ENCODE results near the gene SLC22A3. TPM values are rescaled to one million over a fixed set of nuclear protein-coding genes. Genes with fewer than 3 reads are reported as not detected.

The SLC22A3 gene
- total RNA-seq, 1 donor from 2014 or later: 0.07 TPM

DNA sequence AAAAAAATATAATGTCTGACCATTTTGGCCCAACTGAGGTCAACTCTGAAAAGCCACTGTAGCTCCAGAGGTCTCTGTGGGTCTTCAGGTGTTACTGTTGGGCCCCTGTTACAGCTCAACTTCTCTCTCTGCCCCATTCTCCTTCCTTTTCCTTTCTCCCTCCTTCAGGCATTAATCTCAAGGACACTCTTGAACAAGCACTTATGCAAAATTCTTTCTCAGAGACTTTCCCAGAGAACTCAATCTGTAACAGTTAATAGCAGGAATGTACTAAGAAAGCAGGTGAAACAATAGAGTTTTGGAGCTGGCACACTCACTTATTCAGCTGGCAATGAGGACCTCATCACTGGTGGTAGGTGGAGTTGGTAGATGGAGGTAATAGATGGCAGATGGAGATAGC lies 31.9 kb upstream of the SLC22A3 start:
- H3K27ac ChIP-seq: no peak overlapping the region
- Mint-ChIP-seq H3K27ac (no peak overlapping the region), H3K4me1 (no peaks in the 10 kb centered on the region), H3K4me3 (no peak overlapping the region), H3K9me3 (peaks cover 16% of the 10 kb centered on the region), H3K36me3 (no peaks in the 10 kb centered on the region), H3K27me3 (ENCODE audit: insufficient read depth, low read depth) (no peaks in the 10 kb centered on the region)
- H3K4me1 ChIP-seq: no peaks in the 10 kb centered on the region
- TF ChIP-seq EZH2phosphoT487 (IDR thresholded peaks at IDR 0.05) (no peak), EZH2 (IDR thresholded peaks at IDR 0.05) (no peak)
- H2AFZ ChIP-seq (replicated peaks): no peak overlapping the region
- no peaks in the 10 kb centered on the region for H3K36me3 ChIP-seq
- no peak overlapping the region for H3K4me2 ChIP-seq
- DNase-seq (ENCODE audit: low spot score): no peak
- H3K9ac ChIP-seq: no peak overlapping the region
- no peaks in the 10 kb centered on the region for H4K20me1 ChIP-seq (ENCODE audit: low read depth)
- H3F3A ChIP-seq (ENCODE audit: low read depth): no peaks in the 10 kb centered on the region
- no peak overlapping the region for H3K4me3 ChIP-seq
- no peaks in the 10 kb centered on the region for H3K79me2 ChIP-seq (ENCODE audit: low read depth)
- H3K27me3 ChIP-seq: no peaks in the 10 kb centered on the region
- H3K9me3 ChIP-seq (ENCODE audit: low read depth): peaks cover 7% of the 10 kb centered on the region

DNA sequence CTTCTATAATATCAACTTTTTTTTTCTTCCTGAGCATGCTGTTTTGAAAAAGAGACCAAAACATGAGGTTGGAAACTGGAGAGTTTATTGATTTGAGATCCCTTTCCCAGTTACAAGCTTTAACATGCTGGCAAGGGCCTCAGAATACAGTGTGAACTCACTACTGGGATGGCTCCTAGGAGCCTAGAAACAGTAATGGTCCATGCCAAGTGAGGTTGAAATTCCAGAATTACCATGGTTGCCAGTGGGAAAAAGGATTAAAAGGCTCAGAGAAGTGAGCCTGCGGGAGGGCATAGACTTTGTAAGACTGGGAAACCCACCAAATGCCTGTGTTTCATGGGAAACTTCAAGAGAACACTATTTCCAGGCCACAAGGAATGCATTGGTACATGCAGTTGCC lies 28.9 kb upstream of the SLC22A3 start:
- no peaks in the 10 kb centered on the region for H3K79me2 ChIP-seq (ENCODE audit: low read depth)
- H2AFZ ChIP-seq (replicated peaks): no peak overlapping the region
- TF ChIP-seq EZH2 (IDR thresholded peaks at IDR 0.05) (no peak), CTCF (IDR thresholded peaks at IDR 0.05) (no peak), EZH2phosphoT487 (IDR thresholded peaks at IDR 0.05) (no peak)
- no peaks in the 10 kb centered on the region for H3F3A ChIP-seq (ENCODE audit: low read depth)
- H3K4me3 ChIP-seq: no peak overlapping the region
- H4K20me1 ChIP-seq (ENCODE audit: low read depth): no peaks in the 10 kb centered on the region
- DNase-seq (ENCODE audit: low spot score): no peak
- no peaks in the 10 kb centered on the region for H3K9me3 ChIP-seq (ENCODE audit: low read depth)
- H3K27me3 ChIP-seq: no peaks in the 10 kb centered on the region
- Mint-ChIP-seq H3K4me3 (no peak overlapping the region), H3K9me3 (no peaks in the 10 kb centered on the region), H3K27me3 (ENCODE audit: insufficient read depth, low read depth) (no peaks in the 10 kb centered on the region), H3K4me1 (no peaks in the 10 kb centered on the region), H3K27ac (no peak overlapping the region), H3K36me3 (no peaks in the 10 kb centered on the region)
- no peak overlapping the region for H3K9ac ChIP-seq
- H3K36me3 ChIP-seq: no peaks in the 10 kb centered on the region
- H3K4me1 ChIP-seq: no peaks in the 10 kb centered on the region
- no peak overlapping the region for H3K4me2 ChIP-seq
- no peak overlapping the region for H3K27ac ChIP-seq

DNA sequence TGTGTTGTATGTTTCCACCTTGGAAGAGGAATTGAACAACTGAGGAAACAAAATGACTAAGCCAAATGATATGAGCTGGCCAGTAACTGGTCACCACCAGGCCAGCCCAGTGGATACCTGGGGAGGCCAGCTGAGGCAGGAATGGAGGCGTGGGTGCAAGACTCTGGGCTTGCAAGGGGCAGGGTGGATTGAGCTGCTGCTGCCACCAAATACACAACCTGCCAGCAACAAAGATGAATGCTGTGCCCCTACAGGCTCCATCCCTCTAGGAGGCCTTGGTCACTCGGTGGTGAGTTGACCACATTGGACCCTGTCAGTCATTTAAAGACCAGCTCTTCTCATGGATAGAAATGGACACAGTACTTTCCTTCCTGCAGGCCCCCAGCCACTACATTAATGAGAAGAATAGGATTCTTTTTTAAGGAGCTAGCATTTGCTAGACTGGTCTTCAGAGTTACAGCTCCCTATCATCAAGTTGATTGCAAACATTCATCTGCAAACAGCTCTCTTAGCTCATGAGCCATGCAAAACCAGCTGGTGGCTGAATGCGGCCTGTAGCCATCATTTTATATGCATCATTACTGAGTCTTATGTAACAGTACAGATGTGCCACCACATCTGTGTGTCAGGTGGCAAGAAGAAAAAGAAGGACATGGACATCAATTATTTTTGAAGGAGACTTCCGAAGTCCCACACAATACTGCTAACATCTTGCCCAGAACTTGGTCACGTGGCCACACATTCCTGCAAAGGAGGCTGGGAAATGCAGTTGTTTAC lies 26.3 kb upstream of the SLC22A3 start:
- H3K79me2 ChIP-seq (ENCODE audit: low read depth): no peaks in the 10 kb centered on the region
- no peaks in the 10 kb centered on the region for H3K36me3 ChIP-seq
- H4K20me1 ChIP-seq (ENCODE audit: low read depth): no peaks in the 10 kb centered on the region
- no peak overlapping the region for H3K9ac ChIP-seq
- Mint-ChIP-seq H3K27me3 (ENCODE audit: insufficient read depth, low read depth) (no peaks in the 10 kb centered on the region), H3K4me3 (no peak overlapping the region), H3K36me3 (no peaks in the 10 kb centered on the region), H3K27ac (no peak overlapping the region), H3K9me3 (peaks cover 2% of the 10 kb centered on the region), H3K4me1 (no peaks in the 10 kb centered on the region)
- H3K4me1 ChIP-seq: no peaks in the 10 kb centered on the region
- TF ChIP-seq EZH2 (IDR thresholded peaks at IDR 0.05): no peak
- TF ChIP-seq EZH2phosphoT487 (IDR thresholded peaks at IDR 0.05): no peak
- TF ChIP-seq CTCF (IDR thresholded peaks at IDR 0.05): no peak
- H3K27me3 ChIP-seq: no peaks in the 10 kb centered on the region
- H3F3A ChIP-seq (ENCODE audit: low read depth): no peaks in the 10 kb centered on the region
- no peak overlapping the region for H3K27ac ChIP-seq
- H3K9me3 ChIP-seq (ENCODE audit: low read depth): no peaks in the 10 kb centered on the region
- H3K4me3 ChIP-seq: no peak overlapping the region
- no peak overlapping the region for H2AFZ ChIP-seq (replicated peaks)
- DNase-seq (ENCODE audit: low spot score): no peak
- H3K4me2 ChIP-seq: no peak overlapping the region

DNA sequence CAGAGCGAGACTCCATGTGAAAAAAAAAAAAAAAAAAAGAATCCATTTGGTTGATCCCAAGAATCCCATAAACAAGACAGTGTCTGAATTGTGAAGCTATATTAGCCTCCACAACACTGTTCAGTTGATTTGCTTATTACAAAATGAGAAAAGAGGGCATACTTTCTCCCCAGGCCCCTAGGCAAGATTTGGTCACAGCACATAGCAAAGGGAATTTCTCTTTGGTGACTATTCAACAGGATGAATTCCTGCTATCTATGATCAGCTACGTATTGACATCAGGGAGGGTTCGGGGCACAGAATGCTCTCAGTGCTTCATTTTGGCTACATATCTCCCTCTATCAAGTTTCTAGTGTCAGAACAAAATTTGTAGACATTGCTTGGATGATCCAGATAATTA lies 20.2 kb upstream of the SLC22A3 start:
- Histone ChIP-seq H3K27me3 (no peaks in the 10 kb centered on the region), H3K4me3 (no peak overlapping the region), H3F3A (ENCODE audit: low read depth) (no peaks in the 10 kb centered on the region), H3K27ac (no peak overlapping the region), H3K9me3 (ENCODE audit: low read depth) (no peaks in the 10 kb centered on the region), H3K36me3 (no peaks in the 10 kb centered on the region), H3K4me2 (no peak overlapping the region), H3K4me1 (no peaks in the 10 kb centered on the region), H2AFZ (replicated peaks) (no peak overlapping the region), H4K20me1 (ENCODE audit: low read depth) (no peaks in the 10 kb centered on the region), H3K79me2 (ENCODE audit: low read depth) (no peaks in the 10 kb centered on the region), H3K9ac (no peak overlapping the region)
- Mint-ChIP-seq H3K27ac (no peak overlapping the region), H3K4me1 (no peaks in the 10 kb centered on the region), H3K4me3 (no peak overlapping the region), H3K9me3 (peaks cover 2% of the 10 kb centered on the region), H3K36me3 (no peaks in the 10 kb centered on the region), H3K27me3 (ENCODE audit: insufficient read depth, low read depth) (peaks cover 4% of the 10 kb centered on the region)
- no peak for TF ChIP-seq EZH2 (IDR thresholded peaks at IDR 0.05)
- no peak for TF ChIP-seq EZH2phosphoT487 (IDR thresholded peaks at IDR 0.05)
- no peak for TF ChIP-seq CTCF (IDR thresholded peaks at IDR 0.05)
- no peak for DNase-seq (ENCODE audit: low spot score)
